ENCODE results near the gene DCBLD1.

The DCBLD1 gene

GRCh38 chr6:117558818-117559217, 76.3 kb downstream of the DCBLD1 start:
- no peak for DNase-seq (ENCODE audit: low spot score)

- no peak for DNase-seq (ENCODE audit: low spot score)
These were observed 76.8 kb downstream of the DCBLD1 start for GRCh38 chr6:117559299-117559698.

GRCh38 chr6:117561128-117561527, 78.7 kb downstream of the DCBLD1 start:
- no peak for DNase-seq (ENCODE audit: low spot score)

GRCh38 chr6:117564681-117565080, 82.2 kb downstream of the DCBLD1 start:
- DNase-seq (ENCODE audit: low spot score) = no peak

- DNase-seq (ENCODE audit: low spot score) = no peak
These were observed 85.8 kb downstream of the DCBLD1 start for GRCh38 chr6:117568247-117568646.

- no peak for DNase-seq (ENCODE audit: low spot score)
These were observed 86.4 kb downstream of the DCBLD1 start for GRCh38 chr6:117568831-117569410.

- no peak for DNase-seq (ENCODE audit: low spot score)
These were observed 90.7 kb downstream of the DCBLD1 start for GRCh38 chr6:117573006-117573680.

GRCh38 chr6:117574198-117574597, 91.7 kb downstream of the DCBLD1 start:
- DNase-seq (ENCODE audit: low spot score) = no peak

GRCh38 chr6:117585647-117586046, 103.2 kb downstream of the DCBLD1 start:
- no peak for DNase-seq (ENCODE audit: low spot score)

GRCh38 chr6:117590447-117590846, 108.0 kb downstream of the DCBLD1 start:
- no peak for DNase-seq (ENCODE audit: low spot score)

- peak; percentile 20 for DNase-seq (ENCODE audit: low spot score)
These were observed 108.9 kb downstream of the DCBLD1 start for GRCh38 chr6:117591405-117591804.

GRCh38 chr6:117592983-117593759, 110.7 kb downstream of the DCBLD1 start:
- DNase-seq (ENCODE audit: low spot score) = no peak

GRCh38 chr6:117595099-117595923, 112.8 kb downstream of the DCBLD1 start:
- no peak for DNase-seq (ENCODE audit: low spot score)

GRCh38 chr6:117597755-117598154, 115.3 kb downstream of the DCBLD1 start:
- DNase-seq (ENCODE audit: low spot score) = no peak

Data from HuH-7 (cell line).